ENCODE data around the gene CUL3.
"Not testable (repeated sequence)": the region's sequence is repeated elsewhere in the genome, so short reads cannot be mapped to it uniquely, and the experiment has no call there.

The CUL3 gene

DNA sequence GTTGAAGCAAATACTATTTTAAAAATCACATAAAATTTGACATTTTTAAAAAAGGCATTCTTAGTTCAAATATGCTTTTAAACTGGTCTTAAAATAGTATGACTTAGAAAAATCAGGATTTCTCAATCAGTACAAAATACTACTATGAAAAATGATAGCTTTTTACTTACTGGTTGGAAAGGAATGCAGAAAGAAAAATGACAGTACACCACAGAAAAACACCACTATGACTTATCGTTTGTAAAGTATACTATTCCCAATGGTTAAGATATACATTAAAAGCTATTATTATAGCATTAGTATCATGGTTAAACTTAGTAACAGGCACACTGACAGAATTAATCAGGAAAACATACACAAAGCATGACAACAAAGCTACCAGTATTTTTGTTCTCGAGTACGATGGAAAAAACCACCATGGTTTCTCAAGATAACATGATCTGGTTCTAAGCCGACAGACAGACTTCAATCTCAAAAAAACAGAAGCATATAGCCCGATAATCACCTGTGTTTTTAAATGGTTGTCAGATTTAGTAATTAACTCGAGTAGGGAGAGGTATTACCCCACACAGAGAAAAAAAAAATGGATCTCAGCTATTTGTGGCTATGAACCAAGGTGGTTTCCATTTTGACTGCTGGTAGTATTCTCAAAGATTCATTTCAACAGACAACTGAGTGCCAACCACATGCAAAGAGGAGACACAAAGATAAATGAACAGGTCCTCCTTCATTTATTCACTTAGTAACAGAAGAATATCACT is 39.1 kb downstream of the CUL3 start:
- DNase-seq (ENCODE audit: low read depth in 1 of 2, low spot score in 1 of 2), result no peak

DNA sequence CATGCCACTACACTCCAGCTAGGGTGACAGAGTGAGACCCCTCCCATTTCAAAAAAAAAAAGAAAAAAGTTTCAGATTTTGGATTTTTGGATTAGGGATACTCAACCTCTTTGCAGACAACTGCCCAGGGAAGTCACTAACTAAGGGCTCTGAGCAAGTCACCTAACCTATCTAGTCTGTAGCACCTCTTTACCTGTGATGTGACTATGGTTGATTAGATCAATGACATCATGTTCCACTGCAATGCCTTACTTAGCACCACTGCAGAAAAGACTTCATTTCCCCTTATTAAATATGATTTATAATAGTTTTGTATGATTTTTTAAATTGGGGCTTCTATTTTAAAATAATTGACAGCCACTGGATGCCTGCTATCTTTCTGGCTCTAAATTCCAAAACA is 41.2 kb downstream of the CUL3 start:
- no peak for DNase-seq (ENCODE audit: low read depth in 1 of 2, low spot score in 1 of 2)

DNA sequence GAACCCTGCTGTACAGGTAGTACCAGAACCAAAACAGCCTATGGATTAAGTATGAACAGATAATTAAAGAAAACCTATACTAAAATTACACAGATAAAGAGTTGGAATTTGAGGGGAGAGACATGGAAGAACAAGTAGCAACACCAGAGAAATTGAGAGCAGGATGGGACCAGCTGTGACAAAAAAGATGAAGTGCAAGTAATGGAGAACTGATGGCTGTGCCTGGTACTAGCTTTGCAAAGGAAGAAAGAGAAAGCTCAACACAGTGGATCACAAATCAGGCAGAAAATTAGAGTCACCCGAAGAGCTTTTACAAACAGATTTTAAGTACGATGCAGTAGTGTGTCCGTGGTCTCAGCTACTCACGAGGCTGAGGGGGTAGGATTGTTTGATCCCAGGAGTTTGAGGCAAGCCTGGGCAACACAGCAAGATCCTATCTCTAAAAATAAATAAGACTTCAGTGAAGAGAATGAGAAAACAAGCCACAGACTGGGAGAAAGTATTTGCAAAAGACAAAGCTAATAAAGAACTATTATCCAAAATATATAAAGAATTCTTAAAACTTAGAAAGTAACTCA is 46.5 kb downstream of the CUL3 start:
- no peak for DNase-seq (ENCODE audit: low read depth in 1 of 2, low spot score in 1 of 2)

DNA sequence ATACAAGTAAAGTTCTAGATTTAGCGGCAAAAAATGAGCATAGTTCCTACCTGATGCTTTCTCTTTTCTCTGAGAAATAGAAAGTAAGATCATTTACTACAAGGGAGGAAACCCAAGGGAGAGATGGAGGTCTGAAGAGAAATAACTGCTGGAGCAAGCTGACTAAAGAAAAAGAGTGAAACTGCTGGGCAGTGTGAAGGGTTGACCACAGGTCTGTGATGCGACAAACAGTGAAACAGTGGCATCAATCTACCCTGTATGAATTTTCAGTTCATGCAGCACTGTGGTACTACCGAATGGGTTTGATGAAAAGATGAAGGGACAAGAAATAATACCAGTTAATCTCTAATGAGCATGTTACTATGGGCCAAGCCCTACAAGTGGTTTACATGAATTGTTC is 52.2 kb downstream of the CUL3 start:
- DNase-seq (ENCODE audit: low read depth in 1 of 2, low spot score in 1 of 2), result no peak

DNA sequence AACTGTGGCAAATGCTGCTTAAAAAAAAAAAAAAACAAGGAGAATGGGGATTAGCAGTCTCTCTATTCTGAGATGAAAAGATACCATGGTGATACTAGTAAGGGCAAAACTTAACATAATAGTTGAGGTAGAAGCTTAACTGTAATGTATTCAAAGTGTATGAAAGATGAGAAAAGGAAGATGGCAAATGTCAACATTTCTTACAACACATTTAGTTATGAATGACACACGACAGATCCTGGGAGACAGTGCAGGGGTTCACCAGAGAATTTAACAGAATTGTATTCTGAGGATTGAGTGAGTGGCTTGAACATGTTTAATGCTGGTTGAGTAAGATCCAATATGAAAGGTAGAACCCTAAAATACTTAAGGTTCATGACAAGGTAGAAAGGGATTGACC is 52.7 kb downstream of the CUL3 start:
- DNase-seq (ENCODE audit: low read depth in 1 of 2, low spot score in 1 of 2), result no peak

DNA sequence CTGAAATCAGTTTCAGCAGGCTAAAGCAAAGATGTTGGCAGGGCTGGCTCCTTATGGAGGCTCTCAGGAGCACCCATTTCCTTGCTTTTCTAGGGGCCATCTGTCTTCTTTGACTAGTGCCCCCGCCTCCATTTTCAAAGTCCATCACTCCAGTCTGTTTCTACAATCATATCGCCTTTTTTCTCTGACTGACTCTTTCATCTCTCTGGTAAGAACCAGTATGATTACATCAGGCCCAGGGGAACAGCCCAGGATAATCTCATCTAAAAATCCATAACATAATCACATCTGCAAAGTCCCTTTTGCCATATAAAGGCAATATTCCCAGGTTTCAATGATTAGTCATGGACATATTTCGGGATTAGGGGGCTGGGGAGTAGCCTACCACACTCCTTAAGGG is 57.0 kb downstream of the CUL3 start:
- no peak for DNase-seq (ENCODE audit: low read depth in 1 of 2, low spot score in 1 of 2)

DNA sequence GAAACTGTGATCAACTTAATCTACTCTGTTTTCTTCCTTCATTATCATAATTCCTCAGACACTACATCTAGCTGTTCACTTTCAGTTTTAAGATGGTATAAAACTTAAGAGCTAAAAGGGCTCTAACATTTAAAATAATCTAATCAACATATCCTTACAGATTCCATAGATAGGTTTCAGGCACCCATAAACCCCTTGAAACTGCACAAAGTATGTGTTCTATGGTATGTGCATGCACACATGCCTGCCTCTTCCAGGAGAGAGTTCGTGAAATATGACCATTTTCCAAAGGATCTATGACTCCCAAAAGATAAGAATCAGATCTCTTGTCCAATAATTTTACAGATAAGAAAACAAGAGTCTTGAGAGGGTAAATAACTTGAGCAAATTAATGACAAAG is 59.4 kb downstream of the CUL3 start:
- DNase-seq (ENCODE audit: low read depth in 1 of 2, low spot score in 1 of 2), result no peak

DNA sequence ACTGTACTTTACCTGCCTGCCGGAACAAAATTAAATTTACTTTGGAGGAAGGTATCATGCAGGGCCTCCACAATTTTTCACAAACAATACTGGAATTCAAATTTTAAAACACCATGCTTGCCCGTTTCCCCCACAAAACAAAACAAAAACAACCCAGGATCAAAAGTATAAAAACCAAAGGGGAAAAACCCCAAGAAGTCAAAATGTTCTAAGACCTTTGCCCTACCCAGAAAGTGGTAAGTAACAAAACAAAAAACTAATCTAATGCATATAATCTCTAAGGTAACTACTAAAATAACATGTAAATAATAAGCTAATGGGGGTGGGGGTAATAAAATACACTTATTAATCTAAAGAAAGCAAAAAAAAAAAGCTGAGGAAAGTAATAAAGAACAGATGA is 60.5 kb downstream of the CUL3 start:
- no peak for DNase-seq (ENCODE audit: low read depth in 1 of 2, low spot score in 1 of 2)

DNA sequence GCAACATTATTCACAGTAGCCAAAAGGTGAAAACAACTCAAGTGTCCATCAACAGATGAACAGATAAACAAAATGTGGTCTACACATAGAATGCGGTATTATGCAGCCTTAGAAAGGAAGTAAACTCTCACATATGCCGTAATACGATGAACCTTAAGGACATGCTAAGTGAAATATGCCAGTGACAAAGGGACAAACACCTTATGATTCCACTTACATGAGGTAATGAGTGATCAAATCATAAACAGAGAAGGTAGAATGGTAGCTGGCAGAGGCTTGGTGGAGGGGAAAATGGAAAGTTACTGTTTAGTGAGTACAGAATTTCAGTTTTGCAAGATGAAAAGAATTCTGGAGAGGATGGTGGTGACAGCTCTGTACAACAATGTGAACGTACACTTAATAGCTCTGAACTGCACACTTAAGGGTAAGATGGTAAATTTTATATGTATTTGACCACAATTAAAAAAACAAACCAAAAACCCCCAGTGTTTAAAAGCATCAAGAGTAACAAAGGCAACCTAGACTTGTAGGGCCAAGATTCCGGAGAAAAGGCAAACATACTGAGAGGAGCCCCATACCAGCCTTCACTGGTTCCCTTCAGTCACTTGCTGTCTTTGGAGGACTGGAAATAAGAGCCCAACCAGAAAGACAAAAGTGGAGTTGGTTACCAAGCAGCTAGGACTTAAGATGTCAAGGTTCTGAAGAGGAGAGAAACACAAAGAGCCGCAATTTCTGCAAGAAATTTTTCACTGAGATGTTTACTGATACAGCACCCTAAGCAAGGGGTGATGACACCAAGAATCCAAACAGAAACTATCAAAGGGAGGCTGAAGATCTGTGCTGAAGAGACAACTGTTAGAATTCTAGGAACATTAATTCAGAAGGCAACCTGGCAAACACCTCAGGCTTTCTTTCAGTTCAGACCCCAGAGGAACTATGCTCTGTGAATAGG is 61.3 kb downstream of the CUL3 start:
- no peak for DNase-seq (ENCODE audit: low read depth in 1 of 2, low spot score in 1 of 2)

DNA sequence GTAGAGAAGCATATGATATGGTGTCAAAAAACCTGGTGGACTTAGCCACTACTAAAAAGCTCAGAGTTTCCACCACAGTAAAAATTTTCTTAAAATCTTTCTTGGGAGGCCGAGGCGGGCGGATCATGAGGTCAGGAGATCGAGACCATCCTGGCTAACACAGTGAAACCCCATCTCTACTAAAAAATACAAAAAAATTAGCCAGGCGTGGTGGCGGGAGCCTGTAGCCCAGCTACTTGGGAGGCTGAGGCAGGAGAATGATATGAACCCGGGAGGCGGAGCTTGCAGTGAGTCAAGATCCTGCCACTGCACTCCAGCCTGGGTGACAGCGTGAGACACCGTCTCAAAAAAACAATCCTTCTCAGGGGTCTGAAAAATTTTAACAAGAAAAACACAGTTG is 62.7 kb downstream of the CUL3 start:
- not testable (repeated sequence) for DNase-seq (ENCODE audit: low read depth in 1 of 2, low spot score in 1 of 2)

DNA sequence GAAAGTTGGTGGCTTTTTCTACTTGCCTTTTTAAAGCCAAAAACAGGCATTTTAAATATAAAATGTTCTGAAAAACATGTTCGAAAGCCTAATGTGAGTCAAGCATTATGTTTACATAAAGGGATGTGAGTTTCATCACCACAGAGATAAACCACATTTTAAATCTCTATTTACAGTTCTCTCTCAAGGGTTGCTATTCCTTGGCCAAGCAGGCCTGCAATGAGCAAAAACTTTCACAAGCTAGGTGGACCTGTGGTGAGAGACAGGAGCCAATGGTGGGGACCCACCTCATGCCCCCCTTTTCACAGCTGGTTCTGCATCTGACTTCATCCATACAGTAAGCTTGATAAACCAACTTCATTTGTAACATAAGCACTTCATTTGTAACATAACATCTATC is 65.1 kb downstream of the CUL3 start:
- DNase-seq (ENCODE audit: low read depth in 1 of 2, low spot score in 1 of 2), result no peak

DNA sequence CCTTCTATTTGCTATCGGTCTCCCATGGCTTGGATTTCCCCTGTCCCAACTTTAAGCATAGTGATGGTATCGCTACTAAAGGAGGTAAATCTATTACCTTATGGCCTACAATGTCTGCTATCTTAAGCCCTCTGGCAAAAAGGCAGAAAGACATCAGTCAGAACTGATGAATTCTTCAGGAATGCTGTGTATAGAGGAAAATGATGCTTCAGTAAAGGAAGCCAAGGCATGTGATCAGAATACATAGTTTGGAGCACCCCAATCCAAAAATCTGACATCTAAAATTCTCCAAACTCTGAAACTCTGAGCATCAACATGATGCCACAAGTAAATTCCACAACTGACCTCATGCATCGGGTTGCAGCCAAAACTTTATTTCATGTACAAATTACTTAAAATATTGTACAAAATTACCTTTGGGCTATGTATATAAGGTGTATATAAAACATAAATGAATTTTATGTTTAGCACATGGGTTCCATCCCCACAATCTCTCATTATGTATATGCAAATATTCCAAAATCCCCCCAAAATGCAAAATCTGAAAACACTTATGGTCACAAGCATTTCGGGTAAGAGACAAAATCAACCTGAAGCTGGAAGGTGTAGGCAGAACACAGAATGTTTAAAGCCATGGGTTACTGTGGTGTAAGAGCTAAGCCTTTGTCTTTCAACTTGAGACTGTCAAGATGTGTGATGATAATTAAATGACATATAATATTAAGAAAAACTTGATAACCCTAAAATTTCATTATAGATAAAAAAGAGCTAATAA is 66.2 kb downstream of the CUL3 start:
- DNase-seq (ENCODE audit: low read depth in 1 of 2, low spot score in 1 of 2), result no peak

DNA sequence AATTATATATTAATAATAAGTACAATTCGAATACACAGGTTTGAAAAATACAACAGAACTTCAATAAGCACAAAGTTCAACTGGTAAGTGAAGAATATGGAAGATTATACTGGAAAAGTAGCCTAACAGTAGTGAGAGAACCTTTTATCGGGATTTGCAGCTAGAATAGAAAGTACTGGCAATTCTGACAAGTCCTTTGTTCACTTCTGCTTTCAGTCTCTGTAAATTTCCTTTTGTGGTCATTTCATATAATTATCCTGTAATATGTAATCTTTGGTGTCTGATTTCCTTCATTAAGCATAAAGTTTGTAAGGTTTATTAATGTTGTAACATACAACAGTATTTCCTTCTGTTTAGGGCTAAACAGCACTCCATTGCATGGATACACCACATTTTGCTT is 67.2 kb downstream of the CUL3 start:
- DNase-seq (ENCODE audit: low read depth in 1 of 2, low spot score in 1 of 2), result no peak

DNA sequence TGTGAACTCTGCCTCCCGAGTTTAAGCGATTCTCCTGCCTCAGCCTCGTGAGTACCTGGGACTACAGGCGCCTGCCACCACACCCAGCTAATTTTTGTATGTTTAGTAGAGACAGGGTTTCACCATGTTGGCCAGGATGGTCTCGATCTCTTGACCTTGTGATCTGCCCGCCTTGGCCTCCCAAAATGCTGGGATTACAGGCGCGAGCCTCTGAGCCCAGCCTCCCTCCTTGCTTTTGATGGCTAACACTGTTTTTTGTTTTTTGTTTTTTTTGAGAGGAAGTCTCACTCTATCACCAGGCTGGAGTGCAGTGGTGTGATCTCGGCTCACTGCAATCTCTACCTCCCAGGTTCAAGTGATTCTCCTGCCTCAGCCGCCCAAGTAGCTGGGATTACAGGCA is 68.8 kb downstream of the CUL3 start:
- DNase-seq (ENCODE audit: low read depth in 1 of 2, low spot score in 1 of 2), result not testable (repeated sequence)

DNA sequence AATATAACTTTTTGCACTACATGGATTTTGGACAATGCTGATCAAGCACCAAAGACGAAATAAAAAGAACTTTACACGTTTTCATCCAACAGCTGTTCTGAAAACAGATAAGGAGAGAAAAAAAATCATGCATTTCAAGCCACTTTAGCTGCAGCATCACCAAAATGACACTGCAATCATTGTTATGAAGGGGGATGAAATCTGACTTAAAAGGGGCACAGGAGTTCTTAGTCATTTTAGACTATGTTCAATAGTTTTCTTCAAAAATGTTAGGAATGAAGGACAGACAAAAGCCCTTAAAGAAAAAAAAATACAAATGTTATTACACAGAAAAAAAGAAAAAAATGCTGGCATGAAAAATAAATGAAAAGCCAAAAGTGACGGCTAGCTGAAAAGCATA is 71.2 kb downstream of the CUL3 start:
- DNase-seq (ENCODE audit: low read depth in 1 of 2, low spot score in 1 of 2), result no peak

DNA sequence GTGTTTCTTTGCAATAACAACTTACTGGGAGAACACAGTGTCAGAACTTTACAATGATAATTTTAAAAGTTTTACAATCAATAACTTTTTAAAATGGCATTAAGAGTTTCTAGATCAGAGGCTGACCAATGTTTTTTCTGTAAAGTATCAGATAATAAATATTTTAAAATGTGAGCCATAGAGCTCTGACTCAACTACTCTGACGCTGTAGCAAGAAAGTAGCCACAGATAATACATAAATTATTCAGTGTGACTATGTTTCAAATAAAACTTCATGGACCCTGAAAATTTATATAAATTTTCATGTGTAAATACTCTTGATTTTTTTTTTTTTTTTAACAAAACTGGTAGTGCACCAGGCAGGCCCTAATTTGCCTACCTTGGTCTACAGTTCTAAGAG is 77.4 kb downstream of the CUL3 start:
- DNase-seq (ENCODE audit: low read depth in 1 of 2, low spot score in 1 of 2), result no peak

DNA sequence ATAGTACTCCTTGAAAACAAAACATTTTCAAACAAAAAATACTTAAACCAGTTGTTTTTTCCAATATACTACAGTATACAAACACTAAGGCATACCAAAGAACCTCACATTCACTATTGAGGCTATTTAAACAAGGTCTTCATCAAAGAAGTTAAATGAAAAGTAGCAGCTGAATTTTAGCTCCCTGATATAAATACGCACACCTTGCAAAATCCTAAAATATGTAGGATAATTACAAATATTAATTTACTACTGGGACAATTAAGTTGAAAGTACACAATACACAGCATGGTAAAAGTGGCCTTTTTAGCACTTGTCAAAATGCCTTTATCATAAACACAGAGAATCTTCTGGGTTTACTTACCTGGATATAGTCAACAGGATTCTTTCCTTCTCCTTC is 78.7 kb downstream of the CUL3 start:
- DNase-seq (ENCODE audit: low read depth in 1 of 2, low spot score in 1 of 2), result no peak

DNA sequence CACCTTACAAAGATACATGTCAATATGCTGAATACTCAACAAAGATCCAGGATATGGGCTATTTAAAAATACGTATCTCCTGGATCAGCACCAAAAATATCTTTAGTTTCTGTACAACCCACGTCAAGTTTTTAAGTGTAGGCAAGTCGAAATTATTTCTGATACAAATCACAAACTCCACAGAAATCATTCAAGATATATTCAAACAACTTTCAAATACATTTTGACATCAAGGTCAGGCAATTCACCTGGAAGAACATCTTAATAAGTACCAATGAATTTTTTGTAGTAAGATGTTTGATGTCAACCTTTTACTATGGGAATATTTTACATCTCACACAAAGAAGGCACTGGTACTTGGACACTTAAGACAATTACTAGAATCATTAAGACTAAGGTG is 86.2 kb downstream of the CUL3 start:
- no peak for DNase-seq (ENCODE audit: low read depth in 1 of 2, low spot score in 1 of 2)

DNA sequence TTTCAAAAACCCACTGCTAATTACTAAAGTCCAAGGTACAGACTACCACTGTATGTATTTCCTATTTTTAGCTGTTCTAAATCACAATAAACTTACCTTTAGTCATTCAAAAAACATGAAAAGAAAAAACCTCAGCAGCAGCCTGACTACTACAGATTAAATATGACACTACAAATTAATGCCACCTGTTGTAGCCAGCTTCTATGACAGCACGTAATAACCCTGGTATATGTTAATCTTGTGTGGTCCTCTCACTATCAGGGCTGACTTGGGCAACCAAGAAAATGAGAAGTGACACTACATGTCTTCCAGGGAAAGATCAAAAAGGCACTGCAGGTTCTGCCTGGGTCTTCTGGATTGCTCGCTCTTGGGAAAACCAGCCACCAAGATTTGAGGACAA is 92.6 kb downstream of the CUL3 start:
- no peak for DNase-seq (ENCODE audit: low read depth in 1 of 2, low spot score in 1 of 2)

DNA sequence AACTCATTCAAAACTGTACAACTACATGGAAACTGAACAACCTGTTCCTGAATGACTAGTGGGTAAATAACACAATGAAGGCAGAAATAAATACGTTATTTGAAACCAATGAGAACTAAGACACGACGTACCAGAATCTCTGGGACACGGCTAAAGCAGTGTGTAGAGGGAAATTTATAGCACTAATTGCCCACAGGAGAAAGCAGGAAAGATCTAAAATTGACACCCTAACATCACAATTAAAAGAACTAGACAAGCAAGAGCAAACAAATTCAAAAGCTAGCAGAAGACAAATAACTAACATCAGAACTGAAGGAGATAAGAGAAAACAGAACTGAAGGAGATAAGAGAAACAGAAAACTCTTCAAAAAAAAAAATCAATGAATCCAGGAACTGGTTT is 97.2 kb downstream of the CUL3 start:
- not testable (repeated sequence) for DNase-seq (ENCODE audit: low read depth in 1 of 2, low spot score in 1 of 2)
